ENCODE results near the gene RNF213.

DNA sequence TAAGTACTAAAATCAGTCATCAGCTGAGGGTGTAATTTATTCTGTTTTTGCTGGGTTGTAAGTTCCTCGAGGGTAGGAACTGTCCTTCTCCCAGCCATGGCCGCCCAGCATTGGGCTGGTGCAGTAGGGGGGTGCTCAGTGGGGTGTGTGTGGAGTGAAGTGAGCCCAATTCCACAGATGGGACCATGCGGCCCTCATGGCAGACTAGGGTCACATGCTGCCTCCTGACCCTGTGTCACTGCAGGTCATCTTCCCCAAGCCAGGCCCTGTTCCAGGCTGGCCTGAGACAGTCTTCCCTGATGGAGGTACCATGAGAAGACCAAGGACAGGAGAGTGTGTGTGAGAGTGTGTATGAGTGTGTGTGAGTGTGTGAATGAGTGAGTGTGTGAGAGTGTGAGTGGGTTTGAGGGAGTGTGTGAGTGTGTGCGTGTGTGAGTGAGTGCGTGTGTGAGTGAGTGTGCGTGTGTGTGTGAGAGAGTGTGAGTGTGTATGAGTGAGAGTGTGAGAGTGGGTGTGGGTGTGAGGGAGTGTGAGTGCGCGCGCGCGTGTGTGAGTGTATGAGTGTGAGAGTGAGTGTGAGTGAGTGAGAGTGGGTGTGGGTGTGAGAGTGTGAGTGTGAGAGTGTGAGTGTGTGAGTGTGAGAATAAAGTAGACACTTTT lies 36.7 kb upstream of the RNF213 start:
- TF ChIP-seq, protein P1, sequence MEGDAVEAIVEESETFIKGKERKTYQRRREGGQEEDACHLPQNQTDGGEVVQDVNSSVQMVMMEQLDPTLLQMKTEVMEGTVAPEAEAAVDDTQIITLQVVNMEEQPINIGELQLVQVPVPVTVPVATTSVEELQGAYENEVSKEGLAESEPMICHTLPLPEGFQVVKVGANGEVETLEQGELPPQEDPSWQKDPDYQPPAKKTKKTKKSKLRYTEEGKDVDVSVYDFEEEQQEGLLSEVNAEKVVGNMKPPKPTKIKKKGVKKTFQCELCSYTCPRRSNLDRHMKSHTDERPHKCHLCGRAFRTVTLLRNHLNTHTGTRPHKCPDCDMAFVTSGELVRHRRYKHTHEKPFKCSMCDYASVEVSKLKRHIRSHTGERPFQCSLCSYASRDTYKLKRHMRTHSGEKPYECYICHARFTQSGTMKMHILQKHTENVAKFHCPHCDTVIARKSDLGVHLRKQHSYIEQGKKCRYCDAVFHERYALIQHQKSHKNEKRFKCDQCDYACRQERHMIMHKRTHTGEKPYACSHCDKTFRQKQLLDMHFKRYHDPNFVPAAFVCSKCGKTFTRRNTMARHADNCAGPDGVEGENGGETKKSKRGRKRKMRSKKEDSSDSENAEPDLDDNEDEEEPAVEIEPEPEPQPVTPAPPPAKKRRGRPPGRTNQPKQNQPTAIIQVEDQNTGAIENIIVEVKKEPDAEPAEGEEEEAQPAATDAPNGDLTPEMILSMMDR (IDR thresholded peaks at IDR 0.05 in 2 of 3, conservative IDR thresholded peaks at IDR 0.05 in 1 of 3; ENCODE audit: borderline replicate concordance in 1 of 3, insufficient read depth in 1 of 3, low read depth in 2 of 3, low read length in 2 of 3), result no peak
- TF ChIP-seq POLR2A (IDR thresholded peaks at IDR 0.05; ENCODE audit: borderline replicate concordance, extremely low read depth, insufficient read depth, insufficient read length) (no peak), EZH2phosphoT487 (IDR thresholded peaks at IDR 0.05; ENCODE audit: borderline replicate concordance) (no peak), EZH2 (IDR thresholded peaks at IDR 0.05) (no peak), CBX3 (IDR thresholded peaks at IDR 0.05; ENCODE audit: low read depth) (no peak), ELF1 (IDR thresholded peaks at IDR 0.05; ENCODE audit: borderline replicate concordance, low read depth) (no peak), ZNF274 (IDR thresholded peaks at IDR 0.05; ENCODE audit: low read depth, low read length) (no peak), CEBPB (IDR thresholded peaks at IDR 0.05; ENCODE audit: low read depth) (no peak), YY1 (IDR thresholded peaks at IDR 0.05; ENCODE audit: extremely low read depth, insufficient replicate concordance, low read depth, low read length) (no peak), SP1 (IDR thresholded peaks at IDR 0.05; ENCODE audit: low read depth) (no peak), ZFX (IDR thresholded peaks at IDR 0.05) (no peak), SRF (IDR thresholded peaks at IDR 0.05; ENCODE audit: low read depth) (no peak)
- TF ChIP-seq, protein P2, sequence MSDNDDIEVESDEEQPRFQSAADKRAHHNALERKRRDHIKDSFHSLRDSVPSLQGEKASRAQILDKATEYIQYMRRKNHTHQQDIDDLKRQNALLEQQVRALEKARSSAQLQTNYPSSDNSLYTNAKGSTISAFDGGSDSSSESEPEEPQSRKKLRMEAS (IDR thresholded peaks at IDR 0.05), result no peak
